ENCODE measurements around the gene CHM. TPM values are rescaled to one million over a fixed set of nuclear protein-coding genes. Genes with fewer than 3 reads are reported as not detected.
A peak's percentile ranks its signal among the peaks of the same experiment; 100 is the strongest.

Gene CHM
- total and polyA plus RNA-seq, 2 donors (not counting 1 experiment from before 2014, with no cell fraction given), result 13.7 to 25.5 TPM

- Histone ChIP-seq H3K27me3 (replicated peaks in 1 of 4; ENCODE audit: control extremely low read depth in 1 of 4, control insufficient read depth in 3 of 4, insufficient read depth in 4 of 4, low read length in 3 of 4) (peaks cover 0 to 3% (median 0%) of the 10 kb centered on the region in 4 experiments), H2AFZ (ENCODE audit: insufficient read depth, low read depth, low read length, poor library complexity, severe bottlenecking) (no peak overlapping the region), H3K4me2 (replicated peaks; ENCODE audit: low read depth, low read length, poor library complexity, severe bottlenecking) (no peak overlapping the region), H3K4me3 (ENCODE audit: control extremely low read depth in 1 of 5, extremely low read depth in 1 of 5, insufficient read depth in 1 of 5, low read depth in 2 of 5, low read length in 4 of 5) (no peak overlapping the region), H3K79me2 (ENCODE audit: control insufficient read depth, insufficient read depth, low read length) (no peaks in the 10 kb centered on the region), H3K27ac (ENCODE audit: low read length in 2 of 2) (no peak overlapping the region), H3K36me3 (replicated peaks in 1 of 2; ENCODE audit: control extremely low read depth in 1 of 2, control insufficient read depth in 1 of 2, extremely low read depth in 1 of 2, insufficient read depth in 2 of 2, low read length in 1 of 2) (no peaks in the 10 kb centered on the region), H3K9ac (ENCODE audit: low read length) (no peak overlapping the region), H3K4me1 (ENCODE audit: control insufficient read depth in 2 of 2, insufficient read depth in 2 of 2, low read length in 2 of 2) (no peaks in the 10 kb centered on the region), H3K9me3 (ENCODE audit: control extremely low read depth in 1 of 3, control insufficient read depth in 2 of 3, insufficient read depth in 1 of 3, low read length in 2 of 3) (peaks cover 0 to 6% (median 0%) of the 10 kb centered on the region in 3 donors), H4K20me1 (ENCODE audit: control insufficient read depth, insufficient read depth, low read length, poor library complexity, severe bottlenecking) (no peaks in the 10 kb centered on the region)
- no peak overlapping the region for H3K27ac Mint-ChIP-seq
- no peaks in the 10 kb centered on the region for H3K4me1 Mint-ChIP-seq
- no CpG with 5 or more reads among the region's 5 CpGs for WGBS (ENCODE audit: insufficient coverage)
- ChIA-PET CTCF (no interaction called here), POLR2A (no interaction called here)
- DNase-seq, result no peak
- ATAC-seq (ENCODE audit: low read depth), result no peak
- intact Hi-C loops (cut with micrococcal nuclease), result no loop called here
- H3K27me3 Mint-ChIP-seq, result peaks cover 3% of the 10 kb centered on the region
- H3K9me3 Mint-ChIP-seq (ENCODE audit: insufficient read depth), result no peaks in the 10 kb centered on the region
- TF ChIP-seq EZH2 (IDR thresholded peaks at IDR 0.05; ENCODE audit: borderline replicate concordance, insufficient read depth, low read depth, low read length, poor library complexity, severe bottlenecking), result no peak
- no peak for TF ChIP-seq CTCF (IDR thresholded peaks at IDR 0.05)
- H3K4me3 Mint-ChIP-seq, result no peak overlapping the region
Measured at GRCh38 chrX:86078650-86079049, 31.3 kb upstream of the CHM start.

- H3K27ac ChIP-seq (ENCODE audit: low read length in 2 of 2), result no peak overlapping the region
- H3K9me3 ChIP-seq (ENCODE audit: control extremely low read depth in 1 of 3, control insufficient read depth in 2 of 3, insufficient read depth in 1 of 3, low read length in 2 of 3), result no peaks in the 10 kb centered on the region
- ATAC-seq (ENCODE audit: low read depth) (no peak), DNase-seq (peak; percentile 9)
- Mint-ChIP-seq H3K27ac (no peak overlapping the region), H3K4me3 (no peak overlapping the region), H3K27me3 (no peaks in the 10 kb centered on the region), H3K9me3 (ENCODE audit: insufficient read depth) (no peaks in the 10 kb centered on the region), H3K4me1 (no peaks in the 10 kb centered on the region)
- intact Hi-C loops (cut with micrococcal nuclease), result loop anchor here (10.0 kb wide), 1 partner anchor 452 kb away; no protein-coding TSS in a partner anchor
- ChIA-PET POLR2A (no interaction called here), CTCF (interaction anchor here (0.7 kb wide), 1 partner anchor 11 kb away, joined by 3 read pairs; no protein-coding TSS in a partner anchor)
- H3K27me3 ChIP-seq (replicated peaks in 1 of 4; ENCODE audit: control extremely low read depth in 1 of 4, control insufficient read depth in 3 of 4, insufficient read depth in 4 of 4, low read length in 3 of 4), result no peaks in the 10 kb centered on the region
- WGBS (ENCODE audit: insufficient coverage), result no CpG with 5 or more reads among the region's 4 CpGs
- no peaks in the 10 kb centered on the region for H3K36me3 ChIP-seq (replicated peaks in 1 of 2; ENCODE audit: control extremely low read depth in 1 of 2, control insufficient read depth in 1 of 2, extremely low read depth in 1 of 2, insufficient read depth in 2 of 2, low read length in 1 of 2)
- no peak overlapping the region for H3K4me2 ChIP-seq (replicated peaks; ENCODE audit: low read depth, low read length, poor library complexity, severe bottlenecking)
- no peak overlapping the region for H3K4me3 ChIP-seq (ENCODE audit: control extremely low read depth in 1 of 5, extremely low read depth in 1 of 5, insufficient read depth in 1 of 5, low read depth in 2 of 5, low read length in 4 of 5)
- H3K79me2 ChIP-seq (ENCODE audit: control insufficient read depth, insufficient read depth, low read length), result no peaks in the 10 kb centered on the region
- no peak for TF ChIP-seq EZH2 (IDR thresholded peaks at IDR 0.05; ENCODE audit: borderline replicate concordance, insufficient read depth, low read depth, low read length, poor library complexity, severe bottlenecking)
- TF ChIP-seq CTCF (IDR thresholded peaks at IDR 0.05), result no peak
- no peaks in the 10 kb centered on the region for H4K20me1 ChIP-seq (ENCODE audit: control insufficient read depth, insufficient read depth, low read length, poor library complexity, severe bottlenecking)
- no peak overlapping the region for H3K9ac ChIP-seq (ENCODE audit: low read length)
- no peaks in the 10 kb centered on the region for H3K4me1 ChIP-seq (ENCODE audit: control insufficient read depth in 2 of 2, insufficient read depth in 2 of 2, low read length in 2 of 2)
- H2AFZ ChIP-seq (ENCODE audit: insufficient read depth, low read depth, low read length, poor library complexity, severe bottlenecking), result no peak overlapping the region
Measured at GRCh38 chrX:86066998-86067397, 19.6 kb upstream of the CHM start.

Measured in B cell (primary cell).